HL-60/S4 treated with phorbol 12-myristate 13-acetate at 8.2 ng/mL for 4 days and 3 days (cell line): ENCODE data around the gene E2F3.

Source experiments
- in situ Hi-C: fragments of 300-500 bp; cut with MboI; formaldehyde crosslinking; loops from 2 replicates; pipeline ENCODE4 v1.15.0; 2022; ENCODE audit warnings: low sequenced_read_pairs

Gene E2F3

GRCh38 chr6:20432692-20433091, 31.0 kb downstream of the E2F3 start:
- in situ Hi-C loops, result no loop called here

DNA sequence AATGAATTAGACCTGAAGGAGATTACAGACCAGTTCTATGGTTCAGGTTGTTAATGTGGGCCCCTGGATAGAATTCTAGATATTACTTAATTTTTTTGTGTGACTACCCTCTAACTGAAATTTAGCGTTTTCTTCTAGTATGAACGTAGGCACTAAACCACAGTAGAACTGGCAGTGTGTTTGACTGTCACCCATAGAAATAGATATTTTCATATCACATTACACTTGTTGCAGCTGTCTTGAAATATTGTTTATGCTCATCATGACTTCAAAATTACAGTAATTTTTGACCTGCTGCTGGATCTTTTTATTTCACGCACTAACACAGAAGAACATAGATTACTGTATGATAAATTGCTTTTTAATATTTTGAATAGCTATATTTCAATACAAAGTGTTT, 31.6 kb downstream of the E2F3 start:
- in situ Hi-C loops, result no loop called here

GRCh38 chr6:20433929-20434328, 32.2 kb downstream of the E2F3 start:
- in situ Hi-C loops, result no loop called here

- in situ Hi-C loops, result no loop called here
Observed at GRCh38 chr6:20434766-20435165, 33.1 kb downstream of the E2F3 start.

DNA sequence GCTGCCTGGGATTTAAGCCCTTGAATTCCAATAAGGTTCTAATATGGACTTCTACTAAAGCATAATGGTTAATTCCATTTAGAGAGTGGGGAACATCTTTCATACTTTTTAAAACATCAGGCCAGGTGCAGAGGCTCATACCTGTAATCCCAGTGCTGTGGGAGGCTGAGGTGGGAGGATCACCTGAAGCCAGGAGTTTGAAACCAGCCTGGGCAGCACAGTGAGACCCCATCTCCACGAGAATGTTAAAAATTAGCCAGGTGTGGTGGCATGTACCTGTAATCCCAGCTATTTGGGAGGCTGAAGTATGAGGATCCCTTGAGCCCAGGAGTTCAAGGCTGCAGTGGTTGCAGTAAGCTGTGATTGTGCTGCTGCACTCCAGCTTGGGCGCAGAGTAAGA, 35.0 kb downstream of the E2F3 start:
- in situ Hi-C loops, result no loop called here

DNA sequence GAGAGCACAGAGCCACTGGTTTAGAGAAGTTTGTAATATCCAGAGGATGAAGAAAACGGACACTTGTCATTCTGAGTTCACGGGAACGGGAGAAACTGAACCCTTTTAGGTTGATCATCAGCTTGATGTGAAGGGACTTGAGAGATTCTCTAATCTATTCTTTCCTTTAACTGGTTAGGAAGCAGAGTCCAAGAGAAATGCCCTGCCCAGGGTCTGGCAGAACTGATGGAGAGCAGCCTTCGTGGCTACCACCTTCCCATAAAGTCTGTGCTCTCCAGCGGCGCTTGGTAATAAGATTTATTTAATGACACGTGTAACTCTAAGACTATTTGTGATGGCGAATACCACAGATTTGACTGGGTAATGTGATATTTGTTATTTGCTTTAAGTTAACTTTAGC, 36.0 kb downstream of the E2F3 start:
- in situ Hi-C loops, result no loop called here

- in situ Hi-C loops, result no loop called here
Observed at GRCh38 chr6:20438462-20439070, 36.9 kb downstream of the E2F3 start.

- in situ Hi-C loops, result no loop called here
Observed at GRCh38 chr6:20439558-20439957, 37.9 kb downstream of the E2F3 start.

GRCh38 chr6:20440296-20440695, 38.6 kb downstream of the E2F3 start:
- in situ Hi-C loops, result no loop called here

- in situ Hi-C loops, result no loop called here
Observed at GRCh38 chr6:20441236-20441635, 39.6 kb downstream of the E2F3 start.

- in situ Hi-C loops, result no loop called here
Observed at GRCh38 chr6:20441921-20442320, 40.2 kb downstream of the E2F3 start.

- in situ Hi-C loops, result no loop called here
Observed at GRCh38 chr6:20444786-20445271, 43.1 kb downstream of the E2F3 start.

DNA sequence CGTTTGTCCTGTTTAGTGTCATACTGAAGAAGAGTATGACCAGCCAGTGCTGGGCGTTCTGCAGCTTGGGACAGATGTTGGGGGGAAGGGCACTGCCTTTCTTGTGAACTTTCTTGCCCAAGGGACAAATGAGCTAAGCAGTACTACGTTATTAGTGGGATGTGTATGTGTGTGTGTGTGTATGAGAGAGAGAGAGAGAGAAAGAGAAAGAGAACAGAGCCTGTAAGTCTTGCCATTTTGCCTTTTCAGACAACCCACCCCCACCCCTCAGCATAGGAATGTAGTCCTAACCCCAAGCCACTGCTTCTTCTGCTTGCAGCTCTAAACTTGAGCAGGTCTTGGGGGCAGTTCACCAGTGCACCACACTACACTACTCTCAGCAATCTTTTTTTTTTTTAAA, 45.5 kb downstream of the E2F3 start:
- in situ Hi-C loops, result no loop called here

GRCh38 chr6:20447581-20448132, 46.0 kb downstream of the E2F3 start:
- in situ Hi-C loops, result no loop called here

DNA sequence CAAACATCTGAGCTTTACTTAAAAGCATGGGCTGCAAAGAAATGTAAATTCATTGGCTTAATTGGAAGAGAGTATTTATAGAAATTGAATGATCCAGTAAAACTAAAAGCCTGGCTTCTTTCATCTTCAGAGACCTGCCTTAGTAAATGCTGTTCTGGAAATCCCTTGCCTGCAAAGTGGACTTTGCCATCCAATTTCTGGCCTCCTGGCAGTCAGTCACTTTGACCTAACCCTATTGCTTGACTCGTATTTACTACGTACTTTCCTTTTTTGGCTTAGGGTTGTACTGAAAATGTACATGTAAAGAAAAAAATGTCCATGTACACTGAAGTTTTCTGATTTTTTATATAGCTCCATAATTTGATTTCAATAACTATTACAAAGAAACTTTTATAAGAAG, 47.1 kb downstream of the E2F3 start:
- in situ Hi-C loops, result no loop called here

GRCh38 chr6:20454204-20454824, 52.6 kb downstream of the E2F3 start:
- in situ Hi-C loops, result no loop called here

GRCh38 chr6:20455251-20455940, 53.7 kb downstream of the E2F3 start:
- in situ Hi-C loops, result no loop called here

DNA sequence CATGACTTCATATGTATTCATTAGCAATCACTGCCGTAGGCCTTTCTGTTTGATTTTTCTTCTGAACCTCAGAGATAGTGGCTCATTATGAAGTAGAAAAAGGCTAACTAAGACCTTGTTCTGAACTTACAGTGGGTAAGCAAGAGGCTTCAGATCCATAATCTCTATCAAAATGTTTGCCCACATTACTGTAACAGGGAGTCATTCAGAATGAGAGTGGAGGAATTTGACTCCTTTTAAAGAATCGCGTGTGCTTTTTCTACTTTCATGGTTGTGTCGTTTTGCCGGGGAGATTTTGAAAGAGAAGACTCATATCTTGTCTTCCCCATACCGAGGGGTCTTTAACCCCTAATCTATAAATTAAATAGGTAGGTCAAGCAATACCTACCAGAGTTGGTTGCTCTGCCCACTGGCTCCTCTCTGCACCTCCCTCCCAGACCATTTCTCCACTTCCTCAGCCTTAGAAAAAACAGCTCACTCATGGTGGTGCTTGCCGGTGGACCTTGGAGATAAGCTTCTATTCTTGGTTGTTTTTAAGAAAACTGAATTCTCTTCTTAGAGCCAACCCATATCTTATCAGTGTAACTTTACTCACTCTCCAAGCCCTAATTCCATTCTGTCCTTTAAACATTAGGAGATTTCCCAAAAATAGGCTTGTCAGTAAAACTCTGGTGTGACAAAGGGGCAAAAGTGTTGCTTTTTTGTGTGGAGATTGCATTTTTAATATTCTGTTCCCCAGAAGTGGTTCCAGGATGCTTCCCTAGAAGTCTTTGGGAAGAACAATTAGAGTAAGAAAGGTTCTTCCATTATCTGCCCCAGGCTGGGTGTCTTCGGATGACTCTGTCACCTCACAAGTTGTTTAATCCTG, 56.6 kb downstream of the E2F3 start:
- in situ Hi-C loops, result no loop called here

- in situ Hi-C loops, result no loop called here
Observed at GRCh38 chr6:20459682-20460081, 58.0 kb downstream of the E2F3 start.

GRCh38 chr6:20461576-20461975, 59.9 kb downstream of the E2F3 start:
- in situ Hi-C loops, result no loop called here

DNA sequence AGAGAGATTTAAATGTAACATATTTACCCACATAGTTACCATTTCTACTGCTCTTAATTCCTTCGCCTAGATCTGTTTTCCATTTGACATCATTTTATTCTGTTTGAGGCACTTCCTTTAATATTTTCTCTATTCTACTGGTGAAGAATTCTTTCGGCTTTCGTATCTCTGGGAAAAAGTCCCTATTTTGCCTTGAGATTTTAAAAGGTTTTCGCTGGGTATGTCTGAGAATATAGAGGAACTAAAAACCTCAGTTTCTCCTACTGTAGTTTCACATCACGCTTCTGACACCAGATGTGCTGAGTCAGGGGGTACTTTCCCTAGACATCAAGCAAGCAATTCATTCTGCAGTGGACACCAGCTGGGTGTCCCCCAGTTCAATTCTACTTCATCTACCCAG, 61.7 kb downstream of the E2F3 start:
- in situ Hi-C loops, result no loop called here
